ENCODE results near the gene VLDLR.

GRCh38 chr9:2693056-2693455, 71.5 kb downstream of the VLDLR start:
- TF ChIP-seq CTCF (IDR thresholded peaks at IDR 0.05; ENCODE audit: insufficient read depth, low read length) (no peak), REST (IDR thresholded peaks at IDR 0.05; ENCODE audit: insufficient replicate concordance, low read depth) (no peak), POLR2AphosphoS5 (IDR thresholded peaks at IDR 0.05; ENCODE audit: low read depth) (no peak), SPI1 (IDR thresholded peaks at IDR 0.05; ENCODE audit: borderline replicate concordance, low read depth) (no peak), GABPA (IDR thresholded peaks at IDR 0.05; ENCODE audit: low read depth) (no peak)

Data from HL-60 (cell line).